GM12878 (cell line): Measurements from ENCODE around the gene DPH6.

Experiments used
- CBFB ChIP-seq: IDR thresholded peaks from 2 replicates; pipeline ENCODE4 v1.6.1; 2016; ENCODE audit warnings: antibody characterized with exemption, low read depth
- CHD2 ChIP-seq: IDR thresholded peaks from 2 replicates; pipeline ENCODE4 v1.6.1; 2011; ENCODE audit warnings: low read depth, low read length, improper control_type of control experiment, borderline replicate concordance
- CTCF ChIP-seq, 3 experiments: IDR thresholded peaks in 2 of 3; conservative IDR thresholded peaks in 1 of 3; 2 replicates each; pipeline ENCODE4 v1.5.1; 2011; ENCODE audit warnings: low read depth in 3 of 3, low read length in 3 of 3, mild to moderate bottlenecking in 3 of 3, control low read depth in 2 of 3, moderate library complexity in 2 of 3, inconsistent platforms in 1 of 3, mixed read lengths in 1 of 3; ENCODE audit not compliant: control insufficient read depth in 2 of 3, insufficient read depth in 1 of 3; ENCODE audit errors: extremely low read depth in 1 of 3
- GABPA ChIP-seq: IDR thresholded peaks from 2 replicates; pipeline ENCODE4 v1.6.1; 2014; ENCODE audit warnings: antibody characterized with exemption, low read depth, mild to moderate bottlenecking, inconsistent platforms
- JUND ChIP-seq: IDR thresholded peaks from 2 replicates; pipeline ENCODE4 v1.6.1; 2012; ENCODE audit warnings: low read depth, mild to moderate bottlenecking, low read length, improper control_type of control experiment, moderate library complexity
- MXI1 ChIP-seq: fragments of 150-350 bp; IDR thresholded peaks from 2 replicates; pipeline ENCODE4 v1.6.1; 2011; ENCODE audit warnings: low read depth, mild to moderate bottlenecking, inconsistent platforms, low read length, improper control_type of control experiment
- POLR2AphosphoS5 ChIP-seq: IDR thresholded peaks from 2 replicates; pipeline ENCODE4 v1.6.1; 2011; ENCODE audit warnings: mild to moderate bottlenecking, low read length, inconsistent platforms
- RFX5 ChIP-seq: IDR thresholded peaks from 2 replicates; pipeline ENCODE4 v1.6.1; 2011; ENCODE audit warnings: low read depth, low read length, improper control_type of control experiment
- SRF ChIP-seq, 2 experiments: IDR thresholded peaks; 2 replicates each; pipeline ENCODE4 v1.6.1; 2011; ENCODE audit warnings: low read depth in 2 of 2, low read length in 2 of 2, mild to moderate bottlenecking in 1 of 2, moderate library complexity in 1 of 2
- STAT3 ChIP-seq: IDR thresholded peaks from 2 replicates; pipeline ENCODE4 v1.6.1; 2011; ENCODE audit warnings: low read depth, low read length, improper control_type of control experiment
- SUZ12 ChIP-seq: fragments of 200-600 bp; sonication (generic); IDR thresholded peaks from one replicate; pipeline ENCODE4 v1.6.1; 2018; ENCODE audit warnings: antibody characterized with exemption, mild to moderate bottlenecking; ENCODE audit not compliant: unreplicated experiment
- WRNIP1 ChIP-seq: IDR thresholded peaks from 2 replicates; pipeline ENCODE4 v1.6.1; 2011; ENCODE audit warnings: low read depth, low read length, improper control_type of control experiment, borderline replicate concordance
- ZBTB40 ChIP-seq: fragments of 450-650 bp; IDR thresholded peaks from 2 replicates; pipeline ENCODE4 v1.6.1; 2016; ENCODE audit warnings: mild to moderate bottlenecking, moderate library complexity, borderline replicate concordance
- ZZZ3 ChIP-seq: IDR thresholded peaks from 2 replicates; pipeline ENCODE4 v1.6.1; 2011; ENCODE audit warnings: low read depth; ENCODE audit not compliant: control insufficient read depth, insufficient read length

GRCh38 chr15:35466476-35466875 lies 79.5 kb downstream of the DPH6 start:
- TF ChIP-seq JUND: no peak
- TF ChIP-seq RFX5: no peak
- TF ChIP-seq CTCF (IDR thresholded peaks at IDR 0.05 in 2 of 3, conservative IDR thresholded peaks at IDR 0.05 in 1 of 3; ENCODE audit: control insufficient read depth in 2 of 3, extremely low read depth in 1 of 3, insufficient read depth in 1 of 3, low read depth in 3 of 3, low read length in 3 of 3): no peak
- TF ChIP-seq MXI1: no peak
- TF ChIP-seq SRF (IDR thresholded peaks at IDR 0.05; ENCODE audit: low read depth in 2 of 2, low read length in 2 of 2): no peak
- TF ChIP-seq POLR2AphosphoS5: no peak
- no peak for TF ChIP-seq SUZ12
- no peak for TF ChIP-seq WRNIP1
- no peak for TF ChIP-seq ZBTB40
- TF ChIP-seq STAT3: no peak
- no peak for TF ChIP-seq CHD2
- no peak for TF ChIP-seq CBFB
- TF ChIP-seq ZZZ3: no peak
- no peak for TF ChIP-seq GABPA
